ENCODE measurements around the gene NRG4.

- TF ChIP-seq EP300 (IDR thresholded peaks at IDR 0.05; ENCODE audit: low read depth) (no peak), CTCF (IDR thresholded peaks at IDR 0.05) (no peak), POLR2AphosphoS5 (IDR thresholded peaks at IDR 0.05) (no peak), POLR2A (IDR thresholded peaks at IDR 0.05) (no peak)
Observed at GRCh38 chr15:76010613-76011012, 1.6 kb downstream of the NRG4 start.

Measured in transverse colon (tissue), 4 donors.